Panc1 (cell line): ENCODE results near the gene BHLHE23.

Experiments
- POLR2AphosphoS5 ChIP-seq: IDR thresholded peaks from 2 replicates; pipeline ENCODE4 v1.6.1; 2012; ENCODE audit warnings: mild to moderate bottlenecking, low read depth, low read length, moderate library complexity
- REST ChIP-seq, 2 experiments: IDR thresholded peaks; 2 replicates each; pipeline ENCODE4 v1.6.1; 2011 to 2012; ENCODE audit warnings: low read depth in 2 of 2, control low read depth in 1 of 2, low read length in 1 of 2, mild to moderate bottlenecking in 1 of 2, moderate library complexity in 1 of 2; ENCODE audit not compliant: insufficient read depth in 1 of 2
- SIN3A ChIP-seq: IDR thresholded peaks from 2 replicates; pipeline ENCODE4 v1.6.1; 2012; ENCODE audit warnings: low read depth, mild to moderate bottlenecking, low read length, moderate library complexity, borderline replicate concordance; ENCODE audit not compliant: insufficient read depth
- TCF7L2 ChIP-seq: IDR thresholded peaks from 2 replicates; pipeline ENCODE4 v1.6.1; 2011; ENCODE audit warnings: mild to moderate bottlenecking, low read depth, low read length, inconsistent platforms
- TF ChIP-seq, protein P1 (sequence below): fragments of 450-650 bp; IDR thresholded peaks from 2 replicates; pipeline ENCODE4 v1.5.1; 2017; ENCODE audit warnings: mild to moderate bottlenecking

DNA sequence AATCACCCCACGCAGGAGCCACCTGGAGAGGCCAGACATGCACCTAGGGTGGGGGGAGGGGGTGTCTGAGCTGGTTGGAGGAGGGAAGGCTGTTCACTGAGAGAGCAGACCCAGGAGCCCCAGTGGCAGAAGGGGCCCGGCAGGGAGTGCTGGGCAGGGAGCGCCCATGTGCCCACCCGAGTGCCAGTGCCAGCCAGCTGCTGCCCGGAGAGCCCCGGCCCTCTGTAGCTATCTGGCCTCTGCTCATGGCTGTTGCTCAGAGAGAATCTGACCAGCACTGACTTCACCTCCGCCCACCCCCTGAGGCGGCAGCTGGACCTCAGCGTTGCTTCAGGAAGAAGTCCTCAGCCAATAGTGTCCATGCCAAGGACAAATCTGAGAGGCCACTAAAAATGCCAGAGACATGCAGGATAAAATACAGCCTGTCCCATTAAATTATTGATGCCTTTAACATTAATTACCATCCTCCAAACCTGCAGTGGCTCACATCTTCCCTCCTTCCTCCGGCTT is 31.5 kb downstream of the BHLHE23 start:
- TF ChIP-seq SIN3A (no peak), POLR2AphosphoS5 (no peak), REST (IDR thresholded peaks at IDR 0.05; ENCODE audit: insufficient read depth in 1 of 2, low read depth in 2 of 2, low read length in 1 of 2) (no peak), TCF7L2 (no peak)
- TF ChIP-seq, protein P1, sequence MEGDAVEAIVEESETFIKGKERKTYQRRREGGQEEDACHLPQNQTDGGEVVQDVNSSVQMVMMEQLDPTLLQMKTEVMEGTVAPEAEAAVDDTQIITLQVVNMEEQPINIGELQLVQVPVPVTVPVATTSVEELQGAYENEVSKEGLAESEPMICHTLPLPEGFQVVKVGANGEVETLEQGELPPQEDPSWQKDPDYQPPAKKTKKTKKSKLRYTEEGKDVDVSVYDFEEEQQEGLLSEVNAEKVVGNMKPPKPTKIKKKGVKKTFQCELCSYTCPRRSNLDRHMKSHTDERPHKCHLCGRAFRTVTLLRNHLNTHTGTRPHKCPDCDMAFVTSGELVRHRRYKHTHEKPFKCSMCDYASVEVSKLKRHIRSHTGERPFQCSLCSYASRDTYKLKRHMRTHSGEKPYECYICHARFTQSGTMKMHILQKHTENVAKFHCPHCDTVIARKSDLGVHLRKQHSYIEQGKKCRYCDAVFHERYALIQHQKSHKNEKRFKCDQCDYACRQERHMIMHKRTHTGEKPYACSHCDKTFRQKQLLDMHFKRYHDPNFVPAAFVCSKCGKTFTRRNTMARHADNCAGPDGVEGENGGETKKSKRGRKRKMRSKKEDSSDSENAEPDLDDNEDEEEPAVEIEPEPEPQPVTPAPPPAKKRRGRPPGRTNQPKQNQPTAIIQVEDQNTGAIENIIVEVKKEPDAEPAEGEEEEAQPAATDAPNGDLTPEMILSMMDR, result no peak
